Peyer's patch (tissue), 4 donors: ENCODE data around the gene ZNF558.

Experiments used
- POLR2A ChIP-seq, 2 donors: fragments of 450-650 bp; IDR thresholded peaks; one replicate each; pipeline ENCODE4 v1.5.1; 2017; ENCODE audit warnings: antibody characterized with exemption in 2 of 2, mild to moderate bottlenecking in 2 of 2, moderate library complexity in 2 of 2
- TF ChIP-seq, protein P1 (sequence below), 6 experiments: fragments of 450-650 bp in 4 of 6; fragments of 200-600 bp in 2 of 6; sonication (generic) in 1 of 6; IDR thresholded peaks; one replicate each; pipeline ENCODE4 v1.5.1; 2017 to 2019; ENCODE audit warnings: antibody characterized with exemption in 6 of 6, mild to moderate bottlenecking in 3 of 6, moderate library complexity in 1 of 6

DNA sequence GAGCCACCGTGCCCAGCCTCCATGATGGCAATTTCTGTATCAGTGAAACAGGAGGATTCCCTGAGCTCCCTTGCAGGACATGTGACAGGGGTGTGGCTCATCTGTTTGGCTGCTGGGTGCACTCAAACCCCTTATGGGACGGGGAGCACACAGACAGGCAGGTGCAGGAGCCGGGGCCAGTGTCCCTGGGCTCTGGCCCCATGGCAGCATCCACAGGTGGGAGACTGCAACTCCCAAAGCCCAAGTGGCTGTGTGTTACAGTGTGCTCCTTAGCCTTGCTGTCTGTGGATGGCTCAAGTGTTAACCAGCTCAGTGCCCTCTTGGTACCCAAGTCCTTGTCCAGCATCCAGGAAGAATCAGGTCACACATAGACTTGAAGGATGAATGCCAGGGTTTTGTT lies 14.7 kb upstream of the ZNF558 start:
- TF ChIP-seq POLR2A (IDR thresholded peaks at IDR 0.05) = no peak
- TF ChIP-seq, protein P1, sequence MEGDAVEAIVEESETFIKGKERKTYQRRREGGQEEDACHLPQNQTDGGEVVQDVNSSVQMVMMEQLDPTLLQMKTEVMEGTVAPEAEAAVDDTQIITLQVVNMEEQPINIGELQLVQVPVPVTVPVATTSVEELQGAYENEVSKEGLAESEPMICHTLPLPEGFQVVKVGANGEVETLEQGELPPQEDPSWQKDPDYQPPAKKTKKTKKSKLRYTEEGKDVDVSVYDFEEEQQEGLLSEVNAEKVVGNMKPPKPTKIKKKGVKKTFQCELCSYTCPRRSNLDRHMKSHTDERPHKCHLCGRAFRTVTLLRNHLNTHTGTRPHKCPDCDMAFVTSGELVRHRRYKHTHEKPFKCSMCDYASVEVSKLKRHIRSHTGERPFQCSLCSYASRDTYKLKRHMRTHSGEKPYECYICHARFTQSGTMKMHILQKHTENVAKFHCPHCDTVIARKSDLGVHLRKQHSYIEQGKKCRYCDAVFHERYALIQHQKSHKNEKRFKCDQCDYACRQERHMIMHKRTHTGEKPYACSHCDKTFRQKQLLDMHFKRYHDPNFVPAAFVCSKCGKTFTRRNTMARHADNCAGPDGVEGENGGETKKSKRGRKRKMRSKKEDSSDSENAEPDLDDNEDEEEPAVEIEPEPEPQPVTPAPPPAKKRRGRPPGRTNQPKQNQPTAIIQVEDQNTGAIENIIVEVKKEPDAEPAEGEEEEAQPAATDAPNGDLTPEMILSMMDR (IDR thresholded peaks at IDR 0.05) = no peak
